GM19351 (cell line): ENCODE results near the gene RASGRP2.

ENCODE experiments used
- ATAC-seq: cut with Tn5 transposase; IDR thresholded peaks from one replicate; pipeline ENCODE4 v1.9.1; 2021; ENCODE audit warnings: mild to moderate bottlenecking, moderate library complexity; ENCODE audit not compliant: unreplicated experiment

Gene RASGRP2

DNA sequence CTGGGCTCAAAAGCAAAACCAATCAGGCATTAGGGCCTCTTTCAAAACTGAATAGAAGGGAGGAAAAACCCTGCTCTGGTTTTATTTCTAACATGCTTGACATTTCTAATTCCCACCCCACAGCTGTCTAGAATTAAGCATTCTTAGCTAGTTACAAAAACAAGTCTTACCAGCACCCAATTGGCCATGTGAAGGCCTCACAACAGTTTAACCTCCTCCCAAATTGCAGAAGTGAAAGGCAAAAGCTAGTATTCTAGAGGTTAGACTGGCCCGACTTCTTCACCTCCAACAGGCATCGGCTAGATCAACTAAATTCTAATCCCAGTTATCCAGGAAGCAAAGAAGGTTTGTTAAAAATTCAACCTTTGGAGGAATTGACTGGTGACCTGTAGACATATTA is 27.9 kb upstream of the RASGRP2 start:
- no peak for ATAC-seq

DNA sequence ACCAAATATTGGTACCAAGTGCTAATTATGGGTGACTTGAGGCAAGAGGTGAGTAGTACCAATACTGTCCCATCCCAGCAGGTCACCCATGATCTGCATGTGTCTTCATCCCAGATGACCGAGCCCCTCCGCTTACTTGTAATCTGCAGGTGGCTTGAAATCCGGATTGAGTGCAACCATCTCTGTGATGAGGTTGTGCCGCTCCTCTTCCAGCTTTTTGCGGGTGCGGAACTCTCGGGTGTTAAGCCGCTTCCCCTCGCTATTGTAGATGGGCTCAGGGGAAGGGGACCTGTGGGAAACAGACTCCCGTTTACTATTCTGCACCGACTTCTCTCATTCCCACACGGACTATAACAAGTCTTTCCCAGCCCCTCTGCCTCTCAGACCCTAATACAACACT is 26.2 kb upstream of the RASGRP2 start:
- ATAC-seq = no peak

DNA sequence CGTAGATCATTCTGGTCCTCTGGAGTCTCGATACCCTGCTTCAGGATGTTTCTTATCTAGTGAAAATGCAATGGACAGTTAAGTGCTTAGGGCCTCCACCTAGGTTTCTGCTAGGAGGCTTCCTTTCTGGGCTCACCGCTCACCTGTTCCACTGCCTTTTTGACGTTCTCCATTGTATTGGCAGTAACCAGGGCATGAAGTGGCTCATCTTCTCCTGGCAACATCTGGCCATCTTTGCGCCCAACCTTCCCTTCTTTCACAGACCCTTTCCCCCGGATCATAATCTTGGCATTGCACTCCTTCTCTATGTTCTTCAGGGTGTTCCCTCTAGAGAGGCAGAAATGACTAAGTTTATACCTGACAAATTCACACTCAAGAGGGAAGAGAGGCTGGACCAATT is 25.3 kb upstream of the RASGRP2 start:
- ATAC-seq = no peak

DNA sequence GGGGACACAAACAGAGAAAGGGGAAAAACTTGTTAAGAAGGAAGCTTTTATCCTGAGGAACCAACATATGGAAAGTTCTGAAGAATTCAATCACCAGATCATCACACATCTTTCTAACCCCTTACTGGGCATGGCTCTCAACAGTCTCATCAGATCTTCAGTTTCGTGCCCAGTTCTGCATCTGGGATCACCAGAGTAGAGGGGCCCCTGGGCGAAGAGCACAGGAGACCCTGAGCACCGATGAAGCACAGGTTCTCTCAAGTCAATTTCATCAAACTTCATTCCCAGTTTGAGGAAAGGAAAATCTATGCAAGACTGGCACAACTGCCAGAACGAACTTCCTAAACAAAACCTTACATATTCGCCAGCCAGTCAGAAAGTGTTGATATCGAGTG is 24.4 kb upstream of the RASGRP2 start:
- ATAC-seq = no peak

DNA sequence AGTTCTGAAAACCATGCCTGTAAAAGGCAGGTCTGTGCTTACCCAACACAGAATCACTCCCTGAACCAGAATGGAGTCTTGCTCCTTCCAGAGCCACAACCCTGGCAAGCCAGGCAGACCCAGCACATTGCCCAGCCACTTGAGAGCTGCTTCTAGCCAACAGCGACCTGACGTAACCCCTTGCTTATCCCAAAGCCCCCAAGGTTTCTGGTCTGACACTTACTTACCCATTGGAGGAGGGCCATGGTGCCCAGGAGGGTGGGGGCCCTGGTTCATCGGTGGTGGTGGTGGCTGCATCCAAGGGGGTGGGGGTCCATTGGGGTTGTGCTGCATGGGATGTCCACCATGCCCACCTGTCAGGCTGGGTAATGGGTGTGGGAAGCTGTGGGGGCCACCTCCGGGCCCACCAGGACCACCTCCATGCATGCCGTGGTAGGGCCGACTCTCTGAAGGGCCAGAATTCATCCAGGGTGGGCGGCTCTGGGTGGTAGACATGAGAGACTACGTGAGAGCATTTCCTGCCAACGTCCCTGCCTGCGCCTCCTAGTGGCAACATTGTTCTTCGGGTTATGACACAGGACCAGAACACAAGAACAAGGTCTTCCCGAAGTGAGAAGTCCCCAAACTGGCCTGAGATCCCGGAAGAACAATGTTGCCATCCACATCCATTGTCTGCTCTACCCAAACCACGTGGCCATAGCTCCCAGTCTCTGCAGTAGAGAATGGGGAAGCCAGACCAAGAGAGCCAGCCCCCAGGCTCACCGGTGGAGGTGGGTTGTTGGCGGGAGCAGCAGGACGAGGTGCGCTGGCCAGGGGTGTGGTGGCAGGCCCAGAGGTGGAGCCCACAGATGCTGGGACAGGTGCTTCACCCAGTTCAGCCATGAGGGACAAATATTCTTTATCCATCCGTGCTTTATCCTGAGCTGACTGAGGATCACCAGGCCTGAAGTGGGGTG is 23.7 kb upstream of the RASGRP2 start:
- ATAC-seq = no peak

DNA sequence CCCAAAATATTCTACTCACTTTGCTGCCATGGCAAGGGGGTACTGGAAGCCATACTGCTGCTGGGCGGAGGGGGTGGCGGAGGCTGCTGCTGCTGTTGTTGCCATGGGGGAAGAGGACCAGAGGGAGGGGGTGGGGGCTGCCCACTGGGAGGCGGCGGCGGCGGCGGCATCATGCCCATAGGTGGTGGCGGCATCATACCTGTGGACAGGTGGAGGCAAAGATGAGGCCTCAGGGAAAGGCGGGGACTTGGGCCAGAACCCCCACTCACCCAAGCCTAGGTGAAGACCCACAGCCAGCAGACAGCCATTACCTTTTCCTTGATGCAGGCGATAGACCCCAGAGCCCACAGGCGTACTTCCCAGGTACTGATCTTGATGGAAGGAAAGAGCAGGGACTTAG is 22.9 kb upstream of the RASGRP2 start:
- ATAC-seq = no peak

DNA sequence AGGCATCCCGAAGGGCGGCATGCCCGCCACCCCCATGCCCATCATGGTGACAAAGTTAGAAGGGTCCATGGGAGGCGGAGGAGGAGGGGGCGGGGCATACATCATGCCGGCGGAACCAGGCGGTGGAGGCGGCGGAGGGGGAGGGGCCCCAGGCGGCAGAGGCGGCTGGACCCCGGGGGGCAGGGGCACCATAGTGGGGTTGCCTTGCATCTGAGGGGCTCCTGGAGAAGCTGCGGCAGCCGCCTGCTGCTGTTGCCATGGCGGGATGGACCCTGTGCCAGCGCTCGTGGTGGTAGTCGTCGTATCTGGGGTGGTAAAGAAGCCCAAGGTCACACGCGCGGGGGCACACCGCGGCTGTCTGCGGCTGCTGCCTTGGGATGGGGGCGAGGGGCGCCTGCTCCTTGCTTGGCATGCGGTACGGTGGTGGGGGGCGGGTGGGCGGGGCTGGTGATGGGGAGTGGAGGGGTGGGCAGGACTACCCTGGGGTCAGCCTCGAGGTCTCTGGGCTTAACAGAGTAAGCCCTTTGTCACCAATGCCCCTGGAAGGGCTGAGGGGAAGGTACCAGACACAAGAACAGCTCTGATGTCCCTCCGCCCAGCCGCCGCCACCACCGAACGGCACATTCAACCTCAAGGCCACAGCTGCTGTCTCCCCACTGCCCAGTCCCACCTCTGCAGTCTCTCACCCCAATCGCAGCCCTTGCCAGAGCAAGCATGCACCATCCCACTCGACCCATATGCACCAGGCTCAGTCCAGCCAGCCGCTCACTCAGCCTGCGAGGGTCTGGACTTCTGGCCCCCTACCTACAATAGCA is 22.1 kb upstream of the RASGRP2 start:
- no peak for ATAC-seq

DNA sequence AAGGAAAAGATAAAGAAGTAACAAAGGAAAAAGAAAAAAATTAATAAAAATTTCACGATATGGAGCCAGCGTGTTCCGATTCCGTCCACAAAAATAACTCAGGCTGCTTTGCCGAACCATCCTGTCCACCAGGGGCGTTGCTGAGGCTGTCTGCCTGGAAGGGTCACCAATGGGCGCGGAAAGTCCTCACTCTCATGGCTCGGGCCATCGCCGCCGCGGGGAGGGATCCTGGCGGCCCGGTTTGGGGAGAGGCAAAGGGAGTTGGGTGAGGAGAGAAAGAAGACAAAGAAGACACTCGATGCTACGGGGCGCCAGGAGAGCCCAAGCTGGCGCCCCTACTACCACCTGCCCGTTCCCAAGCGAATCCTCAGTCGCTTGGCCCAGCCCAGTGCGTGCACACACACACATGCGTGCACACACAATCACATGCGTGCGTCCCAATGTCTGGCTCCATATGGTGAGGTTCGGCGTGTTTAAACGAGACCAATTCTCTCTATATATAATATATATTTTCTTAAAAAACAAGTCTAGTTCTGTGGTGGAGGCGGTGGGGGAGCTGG is 21.4 kb upstream of the RASGRP2 start:
- no peak for ATAC-seq

DNA sequence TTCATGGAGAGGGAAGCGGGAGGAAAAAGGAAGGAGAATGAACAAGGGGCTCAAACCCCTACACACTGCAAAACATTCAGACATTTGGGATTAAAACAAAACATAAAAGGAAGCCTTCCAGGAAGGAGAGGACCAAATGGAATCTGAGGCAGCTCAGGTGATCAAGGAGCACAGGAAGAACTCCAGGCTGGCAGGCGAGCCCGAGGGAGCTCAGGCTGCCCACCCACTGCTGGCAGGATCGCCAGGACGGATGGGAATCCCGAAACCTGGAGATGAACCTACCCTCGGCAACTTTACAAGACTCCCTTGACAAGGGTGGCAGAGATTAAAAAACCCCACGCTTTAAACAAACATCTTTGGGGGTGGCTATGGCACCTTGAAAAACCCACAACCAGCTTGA is 20.8 kb upstream of the RASGRP2 start:
- ATAC-seq = no peak

DNA sequence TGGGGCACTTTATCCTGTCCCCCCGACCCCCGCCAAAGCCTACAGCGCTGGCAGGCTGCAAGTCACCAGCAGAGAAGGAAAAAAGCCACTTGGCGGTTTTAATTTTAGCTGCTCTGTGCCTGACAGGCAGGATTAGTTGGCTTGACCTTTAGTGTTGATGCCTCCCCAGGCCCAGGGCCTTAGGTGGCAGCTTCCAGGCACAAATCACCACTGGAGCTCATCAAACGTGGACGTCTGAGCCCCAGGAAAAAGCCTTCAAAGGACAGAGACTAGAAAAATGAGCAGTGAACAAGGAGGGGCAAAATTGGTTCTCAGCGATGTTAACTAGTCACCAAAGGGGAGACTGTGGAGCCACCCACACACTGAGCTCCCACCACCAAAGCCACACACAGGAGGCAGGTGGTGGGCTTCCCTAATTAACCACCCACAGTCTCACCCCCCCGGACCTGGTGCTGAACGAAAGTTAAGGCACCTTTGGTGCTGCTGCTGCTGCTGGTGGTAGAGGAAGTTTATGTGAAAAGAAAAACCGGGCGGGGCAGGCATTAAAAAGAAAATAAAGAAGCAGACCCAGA is 20.2 kb upstream of the RASGRP2 start:
- ATAC-seq = no peak

DNA sequence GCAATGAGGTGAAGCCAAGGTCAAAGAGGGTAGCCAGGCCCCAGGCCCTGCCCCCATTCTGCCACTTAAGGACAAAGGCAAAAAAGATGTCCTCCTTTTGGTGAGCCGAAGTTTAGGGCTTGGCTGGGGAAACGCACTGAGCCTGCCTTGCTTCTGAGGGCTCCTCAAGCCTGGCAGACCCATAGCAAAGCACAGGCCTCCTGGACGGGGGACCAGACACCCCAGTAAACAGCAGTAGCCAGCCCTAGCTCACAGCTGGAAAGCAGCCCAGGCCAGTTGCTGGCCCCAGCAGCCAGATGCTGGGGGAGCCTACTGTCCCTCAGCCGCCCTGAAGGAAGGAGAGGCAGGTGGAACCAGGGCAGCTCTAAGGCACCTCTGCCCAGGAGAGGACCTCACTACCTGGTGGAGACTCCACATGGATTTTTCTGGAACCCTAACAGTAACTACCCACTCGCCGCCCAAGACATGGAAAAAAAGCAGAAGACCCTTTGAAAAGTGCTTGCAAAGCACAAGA is 19.6 kb upstream of the RASGRP2 start:
- ATAC-seq = no peak

DNA sequence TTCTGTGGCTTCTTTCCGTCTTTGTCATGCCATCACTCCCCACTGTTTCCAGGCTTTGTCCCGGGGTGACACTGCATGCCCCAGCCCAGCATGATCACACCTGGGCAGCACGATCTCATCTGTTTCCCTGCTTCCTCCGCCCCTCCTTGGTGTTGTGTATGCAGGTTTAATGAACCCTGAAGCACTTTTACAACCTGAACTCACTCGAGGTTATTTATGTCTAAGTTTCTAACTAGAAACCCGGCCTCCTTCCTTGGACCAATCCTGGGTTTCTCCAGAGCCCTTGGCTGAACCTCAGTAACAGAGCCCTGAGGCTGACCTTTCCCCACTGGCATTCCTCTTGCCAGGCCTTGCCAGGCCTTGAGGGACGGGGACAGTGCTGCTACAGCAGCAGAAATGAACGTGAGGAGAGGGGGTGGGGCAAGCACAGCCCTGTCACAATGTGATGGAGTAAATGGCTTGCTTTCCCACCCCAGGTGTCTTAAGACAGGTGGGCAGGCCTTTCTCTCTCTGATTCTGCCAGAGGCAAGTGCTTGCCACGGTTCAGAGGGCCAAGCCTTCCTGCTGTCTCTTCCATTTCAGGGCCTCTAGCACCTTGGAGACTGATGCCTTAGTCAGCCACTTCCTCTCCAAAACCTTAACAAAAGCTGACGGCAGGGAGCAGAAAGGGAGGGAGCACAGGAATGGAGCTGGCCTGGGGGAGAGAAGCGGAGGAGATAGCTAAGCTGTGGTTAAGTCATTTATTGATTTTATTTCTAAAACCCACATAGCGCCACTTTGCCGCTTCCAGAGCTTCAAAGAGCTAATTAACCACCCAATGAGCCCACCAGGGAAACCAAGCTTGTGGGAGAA is 19.0 kb upstream of the RASGRP2 start:
- no peak for ATAC-seq

DNA sequence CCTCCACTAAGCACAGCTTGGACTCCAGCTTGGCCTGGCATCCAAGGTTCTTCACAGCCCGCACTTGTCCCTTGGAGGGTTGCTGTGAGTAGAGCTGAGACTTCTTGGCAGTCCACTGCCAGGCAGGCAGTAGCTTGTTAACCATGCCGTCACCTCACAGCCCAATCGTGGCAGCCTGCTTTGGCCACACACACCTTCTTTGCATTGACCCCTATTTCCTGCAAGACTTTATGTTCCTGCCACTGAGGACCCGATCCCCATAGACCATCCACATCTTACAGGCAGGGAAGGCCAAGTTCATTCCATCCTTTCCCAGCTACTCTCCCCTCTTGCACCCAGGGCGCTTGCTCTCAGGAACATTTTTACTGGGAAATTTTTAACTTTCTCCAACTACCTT is 18.3 kb upstream of the RASGRP2 start:
- no peak for ATAC-seq

DNA sequence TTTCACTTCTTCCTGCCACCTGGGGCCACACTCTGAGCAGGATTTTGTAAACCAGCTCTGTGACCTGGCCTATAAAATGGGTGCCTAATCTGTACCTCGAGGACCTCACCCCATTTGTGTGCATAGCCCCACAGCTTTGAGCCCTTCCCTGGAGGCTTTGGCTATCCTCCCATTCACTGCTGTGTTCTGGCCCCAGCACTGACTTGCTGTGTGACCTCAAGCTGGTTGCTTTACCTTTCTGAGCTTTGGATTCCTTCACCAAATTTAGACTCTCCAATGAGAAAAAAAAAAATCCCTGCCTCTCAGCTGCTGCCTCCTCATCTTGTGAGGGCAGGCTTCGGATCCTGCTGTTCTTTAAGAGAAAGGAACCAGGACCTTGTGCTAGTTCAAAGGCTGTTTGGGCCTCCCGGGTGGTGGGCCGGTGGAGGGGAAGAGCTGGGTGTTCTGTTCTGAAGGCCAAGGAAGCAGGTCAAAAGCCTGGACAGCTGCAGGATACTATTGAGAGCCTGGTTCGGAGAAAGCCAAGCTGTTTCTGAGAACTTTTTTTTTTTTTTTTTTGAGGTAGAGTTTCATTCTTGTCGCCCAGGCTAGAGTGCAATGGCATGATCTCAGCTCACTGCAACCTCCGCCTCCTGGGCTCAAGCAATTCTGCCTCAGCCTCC is 16.9 kb upstream of the RASGRP2 start:
- ATAC-seq = no peak

DNA sequence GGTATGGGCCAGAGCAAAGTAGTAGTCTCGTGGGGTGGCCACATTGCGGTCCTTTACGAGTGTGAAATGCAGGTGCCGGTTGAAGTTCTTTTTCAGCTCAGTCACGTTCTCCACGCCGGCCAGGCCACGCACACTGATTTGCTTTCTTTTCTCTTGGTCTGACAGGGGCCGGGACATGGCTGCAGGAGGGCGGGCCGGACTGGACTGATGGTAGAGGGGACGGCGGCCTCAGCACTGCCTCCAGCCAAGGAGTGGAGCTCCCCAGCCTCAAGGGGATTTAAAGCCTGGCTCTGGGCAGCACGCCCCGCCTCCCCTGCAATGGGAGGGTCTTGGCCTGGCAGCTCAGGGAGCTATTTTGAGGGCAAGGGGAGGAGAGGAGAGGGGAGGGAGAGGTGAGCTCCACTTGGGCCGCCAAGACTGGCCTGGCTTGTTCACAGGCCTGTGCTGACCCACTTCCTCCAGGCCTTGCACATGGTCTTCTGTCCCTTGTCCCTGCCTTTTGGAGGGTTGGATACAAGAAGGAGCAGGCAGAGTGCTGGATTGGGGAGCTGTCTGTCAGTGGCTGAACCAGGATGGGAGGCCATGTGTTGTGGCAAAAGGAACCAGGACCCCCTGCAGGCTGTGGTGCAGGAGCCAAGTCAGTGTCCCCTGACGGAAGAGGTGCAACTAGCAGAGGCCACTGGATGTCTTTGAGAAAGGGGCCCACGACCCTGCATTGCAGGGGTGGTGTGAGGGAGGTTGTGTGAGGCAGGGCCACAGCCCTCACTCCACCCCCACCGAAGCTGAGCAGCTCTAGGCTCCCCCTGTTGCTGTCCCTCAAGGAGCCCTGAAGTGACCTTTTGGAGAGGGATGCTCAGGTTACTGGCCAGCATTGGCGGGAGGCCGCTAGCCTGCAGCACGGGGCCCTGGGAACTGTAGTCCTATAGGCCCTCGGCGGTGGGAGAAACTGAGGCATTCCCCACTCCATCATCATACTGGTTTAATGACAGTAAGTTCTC is 16.1 kb upstream of the RASGRP2 start, which contains the start of gene PYGM:
TSS of gene PYGM (minus strand) at position 253 of the 998 bp plus-strand sequence. CDS start at position 177, 76 bp downstream.
- ATAC-seq = no peak

DNA sequence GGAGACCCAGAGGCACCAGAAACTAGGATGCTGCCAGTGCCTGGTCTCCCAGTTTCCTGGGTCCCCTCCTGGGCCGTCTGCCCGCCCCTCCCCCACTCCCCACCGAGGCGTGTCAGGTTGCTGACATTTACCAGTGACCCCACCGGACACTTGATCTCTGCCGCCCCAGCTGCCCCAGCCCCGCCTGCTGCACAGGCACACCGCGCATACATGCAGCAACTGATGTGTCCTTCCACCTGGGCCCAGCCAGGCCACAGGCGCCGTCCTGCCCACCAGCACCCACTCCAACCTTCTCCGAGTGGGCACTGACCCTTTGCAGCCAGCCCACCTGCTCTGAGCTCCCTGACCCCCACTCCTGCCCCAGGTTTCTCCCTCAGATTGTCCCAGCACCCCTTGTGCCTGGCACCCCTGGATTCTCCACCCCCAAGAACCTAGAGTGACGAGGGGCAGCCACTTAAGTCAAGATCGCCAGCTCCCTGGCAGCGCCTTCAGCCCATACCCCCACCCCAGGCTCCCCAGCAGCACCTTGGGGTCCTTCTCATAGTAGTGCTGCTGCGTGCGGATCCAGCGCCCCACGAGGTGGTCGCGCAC is 15.3 kb upstream of the RASGRP2 start:
- ATAC-seq = no peak

DNA sequence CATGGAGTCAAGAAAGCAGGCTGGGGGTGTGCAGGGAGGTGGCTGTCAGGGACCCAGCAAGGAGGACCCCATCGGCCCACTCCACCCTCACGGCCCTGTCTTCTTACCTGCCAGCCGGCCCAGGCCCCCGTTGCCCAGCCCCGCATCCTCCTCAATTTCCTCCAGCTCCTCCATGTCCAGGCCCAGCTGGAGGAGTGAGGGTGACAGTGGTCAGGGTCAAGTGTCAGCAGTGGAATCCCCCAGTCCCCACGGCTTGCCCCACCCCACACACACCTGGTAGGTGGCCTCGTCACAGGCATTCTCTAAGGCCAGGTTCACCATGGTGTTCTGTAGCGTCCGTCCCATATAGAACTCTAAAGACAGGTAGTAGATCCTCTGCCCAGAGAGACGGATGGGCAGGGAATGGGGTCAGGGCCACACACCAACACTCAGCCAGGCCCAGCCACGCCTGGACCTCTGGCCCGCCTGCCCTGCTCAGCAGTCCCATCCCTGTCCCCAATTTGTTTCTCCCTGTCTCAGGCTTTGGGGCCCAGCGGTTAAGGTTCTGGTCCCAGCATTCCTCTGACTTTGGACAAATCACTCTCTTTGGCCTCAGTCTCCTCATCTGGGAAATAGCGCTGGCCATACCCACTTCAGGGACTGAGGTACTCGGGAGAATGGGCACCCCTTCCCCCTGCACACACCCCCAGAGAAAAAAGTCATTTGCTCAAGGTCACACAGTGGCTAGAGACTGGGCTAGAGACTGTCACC is 14.6 kb upstream of the RASGRP2 start:
- no peak for ATAC-seq
